ENCODE data around the gene PPP4R3A. TPM values are rescaled to one million over a fixed set of nuclear protein-coding genes. Genes with fewer than 3 reads are reported as not detected.

Gene PPP4R3A
- 49.9 and 57.7 TPM in 2 replicates for total RNA-seq

GRCh38 chr14:91510171-91511042 lies at the start of gene PPP4R3A:
Gene PPP4R3A (minus strand): TSS chr14:91510310. CDS start chr14:91509647, 663 bp downstream.

GRCh38 chr14:91417120-91417982 lies 92.8 kb downstream of the PPP4R3A start, which contains the start of gene CCDC88C:
Gene CCDC88C (minus strand): TSS chr14:91417820. CDS start chr14:91417690, 130 bp downstream.

Other genes starting within 250 kb of the PPP4R3A start
- gene CCDC88C, start 92.5 kb downstream of the PPP4R3A start, total RNA-seq = 14.9 and 15.4 TPM in 2 replicates
- gene CATSPERB, start 221.8 kb upstream of the PPP4R3A start, total RNA-seq = under 0.01 TPM in 1 of 2 replicates, not detected in the other